HFFc6 (cell line): ENCODE measurements around the gene SRRD. TPM values are rescaled to one million over a fixed set of nuclear protein-coding genes. Genes with fewer than 3 reads are reported as not detected.

Source experiments
- DNase-seq: peaks from one replicate; pipeline ENCODE4 v3.0.0-alpha.2; 2018
- H3K27ac Mint-ChIP-seq: 2 replicates; pipeline ENCODE4 v1.8.0; 2020; ENCODE audit warnings: mild to moderate bottlenecking, mixed read lengths
- H3K27me3 Mint-ChIP-seq: 2 replicates; pipeline ENCODE4 v1.8.0; 2021; ENCODE audit warnings: mild to moderate bottlenecking, moderate library complexity, mixed read lengths; ENCODE audit not compliant: insufficient read depth
- H3K36me3 Mint-ChIP-seq: 2 replicates; pipeline ENCODE4 v1.8.0; 2021; ENCODE audit warnings: low read depth, mixed read lengths
- H3K4me1 Mint-ChIP-seq: 2 replicates; pipeline ENCODE4 v1.8.0; 2020; ENCODE audit warnings: low read depth, mixed read lengths
- H3K4me3 Mint-ChIP-seq: 2 replicates; pipeline ENCODE4 v1.8.0; 2020; ENCODE audit warnings: mild to moderate bottlenecking, moderate library complexity, mixed read lengths
- H3K9me3 Mint-ChIP-seq: 2 replicates; pipeline ENCODE4 v1.8.0; 2020; ENCODE audit warnings: mild to moderate bottlenecking, mixed read lengths
- CTCF ChIP-seq: fragments of 200-600 bp; sonication (generic); IDR thresholded peaks from 2 replicates; pipeline ENCODE4 v1.5.0; 2021; ENCODE audit warnings: antibody characterized with exemption, mild to moderate bottlenecking
- total RNA-seq, 6 experiments: library from RNA; stranded (reverse); fragmentation: NEBNext Ultra II Directional; extraction: Animal tissue kit (Norgen Biotek cat#: 25700); gene quantifications; 2 replicates in 1 of 6; 3 replicates in 5 of 6; pipeline ENCODE4 v1.2.3, GENCODE V29; 2021

Gene SRRD
- total RNA-seq, 6 experiments from 2014 or later: 15.0 to 21.2 (median 19.1) TPM

DNA sequence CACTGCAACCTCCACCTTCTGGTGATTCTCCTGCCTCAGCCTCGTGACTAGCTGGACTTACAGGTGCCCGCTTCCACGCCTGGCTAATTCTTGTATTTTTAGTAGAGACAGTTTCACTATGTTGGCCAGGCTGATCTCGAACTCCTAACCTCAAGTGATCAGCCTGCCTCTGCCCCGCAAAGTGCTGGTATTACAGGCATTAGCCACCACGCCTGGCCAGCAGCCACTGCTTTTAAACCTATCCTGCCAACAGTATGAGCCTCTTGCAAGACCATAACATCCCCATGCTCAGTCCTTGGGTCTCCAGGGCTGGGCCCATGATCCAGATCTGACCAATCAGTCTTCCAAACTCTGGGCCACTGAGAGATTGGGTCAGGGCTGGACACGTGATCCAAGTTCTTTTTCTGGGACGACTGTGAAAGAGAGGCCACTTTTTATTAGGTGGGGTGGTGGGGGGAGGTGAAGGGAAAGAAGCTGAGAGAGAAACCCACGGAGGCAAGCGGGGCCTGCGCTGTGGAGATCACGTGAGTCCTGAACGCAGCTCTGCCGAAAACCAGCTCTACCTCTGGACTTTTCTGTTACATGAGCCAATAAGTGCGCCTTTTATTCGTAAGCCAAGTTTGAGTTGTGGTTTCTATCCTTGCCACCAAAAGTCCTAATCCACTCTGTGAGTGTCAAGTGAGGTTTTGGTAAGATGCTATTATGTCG lies 36.7 kb upstream of the SRRD start:
- H3K4me3 Mint-ChIP-seq: no peak overlapping the region
- H3K27me3 Mint-ChIP-seq: peaks cover 1% of the 10 kb centered on the region
- H3K4me1 Mint-ChIP-seq: peaks cover 8% of the 10 kb centered on the region; the same call in 1 of the 2 replicates
- no peak overlapping the region for H3K27ac Mint-ChIP-seq
- no peaks in the 10 kb centered on the region; the same call in 1 of the 2 replicates for H3K36me3 Mint-ChIP-seq
- DNase-seq: no peak
- no peaks in the 10 kb centered on the region for H3K9me3 Mint-ChIP-seq
- no peak for TF ChIP-seq CTCF

DNA sequence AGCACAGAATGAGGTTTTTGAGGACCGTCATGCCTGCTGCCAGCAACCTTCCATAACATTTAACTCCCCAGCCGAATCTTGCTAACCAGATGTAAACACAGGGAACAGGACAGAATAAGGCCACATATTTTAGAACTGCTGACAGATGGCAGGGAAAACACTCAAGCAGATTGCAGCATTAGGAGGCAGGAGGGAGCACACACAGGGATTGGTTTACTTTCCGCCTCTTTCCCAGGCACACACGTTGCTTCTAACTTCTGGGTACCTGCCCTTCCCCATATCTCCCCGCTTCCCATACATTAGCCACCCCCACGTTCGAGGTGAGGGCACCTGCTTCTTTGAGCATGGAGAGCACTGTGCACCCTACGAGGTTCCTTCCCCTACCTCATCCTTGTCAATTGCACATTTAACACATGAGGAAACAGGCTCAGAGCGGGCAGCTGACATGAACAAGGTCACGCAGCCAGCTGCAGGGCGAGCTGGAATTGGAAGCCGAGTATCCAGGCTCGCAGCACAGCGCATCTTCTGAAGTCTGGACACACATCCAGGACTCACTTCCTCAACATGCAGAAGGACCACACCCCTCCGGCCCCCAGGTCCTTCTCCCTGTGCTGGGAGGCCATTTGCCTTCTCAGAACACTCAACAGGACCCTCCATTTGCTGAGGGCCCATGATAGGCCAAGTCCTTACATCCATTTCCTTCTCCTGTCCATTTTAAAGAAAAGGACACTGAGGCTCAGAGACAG lies 35.9 kb upstream of the SRRD start:
- Mint-ChIP-seq H3K36me3 (no peaks in the 10 kb centered on the region; the same call in 1 of the 2 replicates), H3K4me1 (peaks cover under 1% of the 10 kb centered on the region; the same call in 1 of the 2 replicates), H3K4me3 (no peak overlapping the region), H3K9me3 (no peaks in the 10 kb centered on the region), H3K27me3 (no peaks in the 10 kb centered on the region; the same call in 1 of the 2 replicates), H3K27ac (no peak overlapping the region)
- no peak for TF ChIP-seq CTCF
- no peak for DNase-seq

- H3K4me3 Mint-ChIP-seq: no peak overlapping the region
- no peaks in the 10 kb centered on the region; the same call in 1 of the 2 replicates for H3K36me3 Mint-ChIP-seq
- no peaks in the 10 kb centered on the region for H3K9me3 Mint-ChIP-seq
- no peak overlapping the region for H3K27ac Mint-ChIP-seq
- H3K4me1 Mint-ChIP-seq: no peaks in the 10 kb centered on the region
- DNase-seq: no peak
- no peak for TF ChIP-seq CTCF
- no peaks in the 10 kb centered on the region; the same call in 1 of the 2 replicates for H3K27me3 Mint-ChIP-seq
These were observed 35.3 kb upstream of the SRRD start for GRCh38 chr22:26448334-26448733.

- Mint-ChIP-seq H3K4me3 (no peak overlapping the region), H3K36me3 (peaks cover 4% of the 10 kb centered on the region), H3K27ac (no peak overlapping the region), H3K9me3 (no peaks in the 10 kb centered on the region), H3K4me1 (no peaks in the 10 kb centered on the region), H3K27me3 (peaks cover 2% of the 10 kb centered on the region)
- no peak for TF ChIP-seq CTCF
- DNase-seq: no peak
These were observed 34.7 kb upstream of the SRRD start for GRCh38 chr22:26448941-26449340.

GRCh38 chr22:26450453-26451185 lies 33.1 kb upstream of the SRRD start:
- Mint-ChIP-seq H3K36me3 (peaks cover 4% of the 10 kb centered on the region), H3K27ac (no peak overlapping the region), H3K27me3 (peaks cover 2% of the 10 kb centered on the region), H3K4me1 (no peaks in the 10 kb centered on the region), H3K9me3 (no peaks in the 10 kb centered on the region), H3K4me3 (no peak overlapping the region)
- no peak for TF ChIP-seq CTCF
- DNase-seq: no peak
